K562 (cell line): ENCODE data around the gene NUDT2. TPM values are rescaled to one million over a fixed set of nuclear protein-coding genes. Genes with fewer than 3 reads are reported as not detected.

Experiments used
- ATAC-seq: fragments of 200-7000 bp; cut with Tn5 transposase; 3 replicates; pipeline ENCODE4 v1.9.1; 2020; ENCODE audit warnings: moderate library complexity
- BruUV-seq: library from RNA; stranded (reverse); fragments of 400-500 nt; replicated peaks from 2 replicates; lab custom pipeline; 2021; lab: Mats Ljungman, UMichigan
- CTCF ChIA-PET: fragments of 300-600 bp; formaldehyde crosslinking; extraction: SDS; loops from one replicate; lab custom pipeline; 2021; ENCODE audit warnings: low intra/inter-chr PET ratio; lab: Yijun Ruan, JAX
- POLR2A ChIA-PET: fragments of 300-600, 350-650 bp; sonication (Branson Sonifier 250); formaldehyde crosslinking; extraction: SDS; loops from one replicate; lab custom pipeline; 2021; ENCODE audit warnings: antibody characterized with exemption, inconsistent platforms; lab: Yijun Ruan, JAX
- DNase-seq, 4 experiments: peaks; one replicate each; pipeline versions ENCODE4 v3.0.0 to v3.0.0-alpha.2; 2011 to 2018; ENCODE audit warnings: low spot score in 3 of 4, mixed read lengths in 3 of 4; ENCODE audit errors: extremely low read depth in 1 of 4
- FAIRE-seq: peaks from 2 replicates; lab custom pipeline; 2011; peaks lifted over from hg19 to GRCh38; lab: Jason Lieb, UNC
- H2AFZ ChIP-seq: 2 replicates; pipeline ENCODE4 v1.6.0; 2011; ENCODE audit warnings: low read depth, low read length, control low read depth, inconsistent platforms
- H3K27ac ChIP-seq: fragments of 200-600 bp; 3 replicates; pipeline ENCODE4 v1.8.0; 2011; ENCODE audit warnings: low read depth, mild to moderate bottlenecking, control low read depth, inconsistent platforms, low read length, moderate library complexity, mixed read lengths; ENCODE audit errors: extremely low read depth
- H3K27me3 ChIP-seq, 2 experiments: fragments of 300-600 bp in 1 of 2; 2 replicates in 1 of 2; 3 replicates in 1 of 2; pipeline versions ENCODE4 v1.6.0 to v1.8.0; 2011; ENCODE audit warnings: inconsistent platforms in 2 of 2, low read length in 2 of 2, mild to moderate bottlenecking in 1 of 2, mixed read lengths in 1 of 2, moderate library complexity in 1 of 2; ENCODE audit not compliant: control insufficient read depth in 2 of 2, insufficient read depth in 2 of 2
- H3K36me3 ChIP-seq: fragments of 300-600 bp; 3 replicates; pipeline ENCODE4 v1.8.0; 2011; ENCODE audit warnings: mild to moderate bottlenecking, low read length, inconsistent platforms; ENCODE audit not compliant: control insufficient read depth, insufficient read depth
- H3K4me1 ChIP-seq, 2 experiments: fragments of 200-600 bp in 1 of 2; replicated peaks in 1 of 2; 2 replicates in 1 of 2; 3 replicates in 1 of 2; pipeline versions ENCODE4 v1.5.1 to v1.8.0; 2011; ENCODE audit warnings: inconsistent platforms in 2 of 2, low read length in 2 of 2, mild to moderate bottlenecking in 1 of 2, mixed read lengths in 1 of 2, moderate library complexity in 1 of 2; ENCODE audit not compliant: control insufficient read depth in 2 of 2, insufficient read depth in 2 of 2
- H3K4me2 ChIP-seq: 2 replicates; pipeline ENCODE4 v1.6.1; 2011; ENCODE audit warnings: low read length, control low read depth, inconsistent platforms, mixed read lengths; ENCODE audit not compliant: insufficient read depth
- H3K4me3 ChIP-seq: fragments of 200-600 bp; sonication (generic), shearing (Covaris generic); 2 replicates; pipeline ENCODE4 v1.5.1; 2016; ENCODE audit warnings: control low read depth, inconsistent platforms
- H3K79me2 ChIP-seq: fragments of 200-600 bp; 3 replicates; pipeline ENCODE4 v1.8.0; 2011; ENCODE audit warnings: low read length, inconsistent platforms; ENCODE audit not compliant: control insufficient read depth, insufficient read depth
- H3K9ac ChIP-seq, 2 experiments: 2 replicates each; pipeline versions ENCODE4 v1.6.0 to v1.6.1; 2011; ENCODE audit warnings: low read depth in 2 of 2, low read length in 2 of 2, control low read depth in 1 of 2, inconsistent platforms in 1 of 2, mild to moderate bottlenecking in 1 of 2, mixed read lengths in 1 of 2; ENCODE audit not compliant: insufficient read depth in 1 of 2
- H3K9me1 ChIP-seq: one replicate; pipeline ENCODE4 v1.6.0; 2011; ENCODE audit warnings: inconsistent platforms, mild to moderate bottlenecking, low read length, moderate library complexity; ENCODE audit not compliant: control insufficient read depth, insufficient read depth
- H3K9me3 ChIP-seq: replicated peaks from 2 replicates; pipeline ENCODE4 v1.5.1; 2011; ENCODE audit warnings: low read depth, low read length, inconsistent platforms; ENCODE audit not compliant: control insufficient read depth, insufficient read depth
- H4K20me1 ChIP-seq: replicated peaks from 2 replicates; pipeline ENCODE4 v1.6.1; 2011; ENCODE audit warnings: low read length, inconsistent platforms, mixed read lengths; ENCODE audit not compliant: control insufficient read depth, insufficient read depth
- ESRRB ChIP-seq: fragments of 250-450 bp; sonication (Bioruptor Pico); IDR thresholded peaks from 2 replicates; pipeline ENCODE4 v1.5.0; 2020; ENCODE audit warnings: mild to moderate bottlenecking, moderate library complexity, borderline replicate concordance
- MBD2 ChIP-seq: sonication (generic); IDR thresholded peaks from 2 replicates; pipeline ENCODE4 v1.6.1; 2016; ENCODE audit warnings: low read depth, borderline replicate concordance
- TAF9B ChIP-seq: fragments of 450-650 bp; IDR thresholded peaks from 2 replicates; pipeline ENCODE4 v1.6.1; 2018; ENCODE audit warnings: mild to moderate bottlenecking; ENCODE audit not compliant: partially characterized antibody
- ZNF134 ChIP-seq: fragments of 250-450 bp; sonication (Bioruptor Pico); conservative IDR thresholded peaks from 2 replicates; pipeline ENCODE4 v1.4.0; 2020
- ZNF347 ChIP-seq: fragments of 450-650 bp; formaldehyde crosslinking; IDR thresholded peaks from 2 replicates; pipeline ENCODE4 v1.4.0; 2020; ENCODE audit warnings: low read depth, mild to moderate bottlenecking, moderate library complexity
- ZNF639 ChIP-seq, 2 experiments: fragments of 200-800 bp in 1 of 2; sonication (Bioruptor generic) in 1 of 2; sonication (generic) in 1 of 2; formaldehyde crosslinking in 1 of 2; IDR thresholded peaks in 1 of 2; conservative IDR thresholded peaks in 1 of 2; 2 replicates each; pipeline versions ENCODE4 v1.5.0 to v1.6.1; 2016 to 2020; ENCODE audit warnings: missing compliant biosample characterization in 1 of 2, missing genetic modification characterization in 1 of 2, missing genetic modification reagents in 1 of 2
- WGBS: fragments of 100-300 bp; shearing (Covaris generic); methylation state at CpG from one replicate; pipeline ENCODE4 v1.1.6; 2016; ENCODE audit warnings: low coverage, mixed read lengths; ENCODE audit not compliant: insufficient coverage; ENCODE audit errors: missing lambda C conversion rate; 5-methylcytosine and 5-hydroxymethylcytosine counted together
- in situ Hi-C: fragments of 300-500 bp; cut with MboI; formaldehyde crosslinking; loops from 4 replicates; pipeline ENCODE4 v1.15.0; 2018; ENCODE audit warnings: inconsistent platforms, mixed read lengths
- intact Hi-C: fragments of 100-400 bp; cut with micrococcal nuclease; formaldehyde crosslinking; loops from 2 replicates; pipeline ENCODE4 v1.14.2; 2022
- polyA plus RNA-seq, 8 experiments: library from polyadenylated mRNA; depleted of rRNA in 4 of 8; stranded (reverse) in 5 of 8; unstranded in 3 of 8; fragments of >200 nt; fragmentation: Nextera tagmentation in 2 of 8; fragmentation: Illumina TruSeq in 1 of 8; extraction: Ambion mirVana in 2 of 8; extraction: Trizol in 1 of 8; gene quantifications; 2 replicates each; pipeline versions ENCODE4 v1.2.1 to v1.2.3, GENCODE V29; 2011 to 2014; ENCODE audit warnings: inconsistent platforms in 1 of 8, missing spikeins in 1 of 8
- total RNA-seq, 7 experiments: library from RNA; depleted of rRNA in 6 of 7; stranded (reverse); fragments of >200 nt in 6 of 7; fragmentation: Illumina TruSeq in 2 of 7; extraction: Trizol in 2 of 7; gene quantifications; 2 replicates each; pipeline versions ENCODE4 v1.2.1 to v1.2.3, GENCODE V29; 2011 to 2021; ENCODE audit warnings: low replicate concordance in 1 of 7
- TF ChIP-seq, protein P1 (sequence below): fragments of 250-450 bp; sonication (Bioruptor Pico); IDR thresholded peaks from 2 replicates; pipeline ENCODE4 v1.8.0; 2021; ENCODE audit warnings: moderate library complexity, mild to moderate bottlenecking, inconsistent platforms

The NUDT2 gene
- total and polyA plus RNA-seq, 9 of the 15 experiments (the other 6 are each of a cell fraction or from before 2014, with no cell fraction given) = 11.5 to 28.1 (median 19.0) TPM

DNA sequence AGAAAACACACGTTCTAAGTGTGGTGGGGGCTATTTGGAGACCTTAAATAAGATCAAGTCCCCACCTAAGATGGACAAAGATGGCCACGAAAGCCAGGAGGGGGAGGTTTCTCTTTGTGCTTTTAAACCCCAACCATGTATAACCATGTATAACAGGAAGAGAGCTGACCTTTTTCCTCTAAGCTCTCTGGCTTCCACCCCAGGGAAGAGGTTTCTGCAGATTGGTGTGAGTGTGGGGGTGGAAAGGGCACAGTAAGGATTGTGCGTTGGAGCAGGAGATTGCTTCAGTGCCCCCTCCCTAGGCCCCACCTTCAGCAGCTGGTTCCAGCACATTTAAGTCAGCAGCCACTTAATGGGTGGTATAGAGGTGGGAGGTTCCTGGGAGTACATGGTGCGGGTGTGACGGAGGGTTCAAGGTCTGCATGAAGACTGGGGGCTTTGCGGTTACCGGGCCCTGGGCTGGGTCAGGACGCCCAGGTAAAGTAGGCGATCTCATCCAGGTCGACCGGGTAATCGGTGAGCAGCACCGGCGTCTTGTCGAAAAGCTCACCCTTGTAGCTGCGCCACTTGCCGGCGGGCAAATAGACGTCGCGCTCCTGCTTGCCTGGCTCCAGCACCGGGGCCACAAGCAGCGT is 41.1 kb downstream of the NUDT2 start (continued):
- TF ChIP-seq, protein P1, sequence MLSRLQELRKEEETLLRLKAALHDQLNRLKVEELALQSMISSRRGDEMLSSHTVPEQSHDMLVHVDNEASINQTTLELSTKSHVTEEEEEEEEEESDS = no peak
- no peak for TF ChIP-seq ZNF639 (CRISPR knock-in tag; conservative IDR thresholded peaks at IDR 0.05 in 1 of 2, IDR thresholded peaks at IDR 0.05 in 1 of 2)
- TF ChIP-seq ZNF347 (CRISPR knock-in tag) = no peak
- TF ChIP-seq, all 486 proteins: peak for 0

- no peaks in the 10 kb centered on the region for H3K9me1 ChIP-seq
These were observed 41.9 kb downstream of the NUDT2 start for GRCh38 chr9:34370970-34371880.

More at GRCh38 chr9:34370970-34371880, 41.9 kb downstream of the NUDT2 start:
- TF ChIP-seq ESRRB (CRISPR knock-in tag) = no peak
- TF ChIP-seq ZNF134 (CRISPR knock-in tag) = no peak
- no peak for TF ChIP-seq ZNF347 (CRISPR knock-in tag)
- TF ChIP-seq TAF9B = no peak
- TF ChIP-seq MBD2 = no peak
- CTCF ChIA-PET = no interaction called here
- H3K4me2 ChIP-seq = no peak overlapping the region
- POLR2A ChIA-PET = no interaction called here
- H3K36me3 ChIP-seq = no peaks in the 10 kb centered on the region
- FAIRE-seq (no peak), DNase-seq (no peak), ATAC-seq (no peak)
- no peak overlapping the region for H2AFZ ChIP-seq
- intact Hi-C loops = no loop called here
- in situ Hi-C loops = no loop called here
- H3K4me1 ChIP-seq = peaks cover 0 to 6% of the 10 kb centered on the region in 2 experiments; a peak in 4 of 5 replicates
- no peak overlapping the region for H3K27ac ChIP-seq
- H3K9ac ChIP-seq = no peak overlapping the region
- no peaks in the 10 kb centered on the region for H3K27me3 ChIP-seq
- BruUV-seq = no TSS peak
- H3K4me3 ChIP-seq = no peak overlapping the region
- no peaks in the 10 kb centered on the region for H3K79me2 ChIP-seq
- H3K9me3 ChIP-seq = 0 out of 2 replicates have a peak, but pooled peaks cover 2% of the 10 kb centered on the region
- H4K20me1 ChIP-seq = no peaks in the 10 kb centered on the region
- WGBS = 96% methylated on average over 28 of the region's 105 CpGs
